Jurkat, Clone E6-1 (cell line): ENCODE data around the gene SYNPR.
A peak's percentile ranks its signal among the peaks of the same experiment; 100 is the strongest.

Experiments used
- DNase-seq: peaks from one replicate; pipeline ENCODE4 v3.0.0-alpha.2; 2011; ENCODE audit warnings: low read depth, low spot score
- H3K4me3 ChIP-seq: 2 replicates; pipeline ENCODE4 v1.5.1; 2011; ENCODE audit warnings: mild to moderate bottlenecking, low read length, control low read depth, moderate library complexity

The SYNPR gene

GRCh38 chr3:63295806-63296205, 17.7 kb downstream of the SYNPR start:
- DNase-seq = no peak
- H3K4me3 ChIP-seq = no peak overlapping the region

- DNase-seq = no peak
- H3K4me3 ChIP-seq = no peak overlapping the region
Measured at GRCh38 chr3:63296249-63296648, 18.1 kb downstream of the SYNPR start.

DNA sequence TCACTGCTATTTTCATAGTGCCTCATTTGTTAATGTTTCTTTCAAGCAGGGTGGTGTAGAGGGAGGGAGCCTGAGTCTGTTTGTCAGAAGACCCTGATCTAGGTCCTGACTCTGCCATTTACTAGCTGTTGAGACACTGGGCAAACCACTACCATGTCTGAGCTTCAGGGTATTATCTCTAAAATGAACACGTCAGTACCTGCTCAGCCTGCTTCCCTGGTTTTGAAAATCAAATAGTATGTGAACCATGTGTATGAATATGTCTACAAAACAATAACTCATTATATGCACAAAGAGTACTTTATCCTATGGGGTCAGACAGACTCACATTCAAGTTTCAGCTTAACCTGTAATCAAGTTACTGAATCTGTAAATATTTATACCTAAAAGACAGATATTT, 25.1 kb downstream of the SYNPR start:
- no peak overlapping the region for H3K4me3 ChIP-seq
- no peak for DNase-seq

GRCh38 chr3:63304421-63304820, 26.3 kb downstream of the SYNPR start:
- DNase-seq = no peak
- no peak overlapping the region for H3K4me3 ChIP-seq

DNA sequence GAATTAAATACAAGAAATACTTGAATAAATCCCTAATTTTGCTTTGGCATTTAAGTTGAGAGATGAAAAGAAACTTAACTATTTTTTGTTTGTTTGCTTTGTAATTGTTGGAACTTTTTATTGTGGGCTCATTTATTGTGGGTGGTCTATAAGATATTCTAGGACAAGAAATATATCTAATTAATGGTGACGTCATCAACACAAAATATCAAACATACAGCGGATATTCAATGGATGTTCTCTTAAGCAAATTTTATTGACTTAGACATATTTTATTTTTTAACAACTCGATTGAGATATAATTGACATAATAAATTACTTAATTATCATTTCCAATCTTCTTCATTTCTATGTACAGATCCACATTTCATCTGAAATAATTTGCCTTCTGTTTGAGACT, 30.0 kb downstream of the SYNPR start:
- H3K4me3 ChIP-seq = no peak overlapping the region
- no peak for DNase-seq

- no peak for DNase-seq
- H3K4me3 ChIP-seq = no peak overlapping the region
Measured at GRCh38 chr3:63309768-63310167, 31.7 kb downstream of the SYNPR start.

DNA sequence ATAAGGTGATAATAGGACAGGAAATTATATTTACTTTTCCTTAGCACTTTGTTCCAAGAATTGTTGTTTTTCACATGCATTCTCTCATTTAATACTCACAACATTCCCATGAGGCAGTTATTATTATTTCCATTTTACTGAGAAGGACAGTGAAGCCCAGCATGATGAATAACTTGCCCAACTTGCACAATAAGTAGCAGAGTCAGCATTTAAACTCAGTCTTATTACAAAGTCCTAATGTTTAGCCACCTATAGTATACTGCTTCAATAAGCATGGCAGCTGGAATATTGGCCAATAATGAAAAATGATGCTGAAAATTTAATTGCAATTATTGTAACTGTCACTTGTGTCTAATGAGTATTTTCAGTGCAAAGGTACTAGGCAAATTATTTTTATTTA, 45.7 kb downstream of the SYNPR start:
- H3K4me3 ChIP-seq = no peak overlapping the region
- DNase-seq = no peak

DNA sequence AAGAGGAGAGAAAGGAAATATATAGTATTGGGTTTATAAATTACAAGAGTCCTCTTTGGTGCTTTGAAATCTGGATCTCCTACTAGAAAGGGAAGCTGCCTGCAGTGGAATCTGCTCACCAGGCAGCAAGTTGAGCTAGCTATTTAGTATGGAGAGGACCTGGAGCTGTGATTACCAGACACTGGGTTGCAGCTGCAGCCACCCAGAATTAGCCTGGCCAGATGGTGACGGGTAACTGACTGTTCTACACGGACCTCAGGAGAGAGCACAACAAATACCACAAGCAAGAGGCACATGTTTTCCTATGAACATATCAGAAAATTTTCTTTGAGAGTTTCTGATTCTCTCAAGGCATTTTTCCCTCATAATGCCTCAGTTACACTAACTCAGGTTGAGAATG, 46.5 kb downstream of the SYNPR start:
- no peak for DNase-seq

GRCh38 chr3:63325386-63325785, 47.3 kb downstream of the SYNPR start:
- H3K4me3 ChIP-seq = no peak overlapping the region
- no peak for DNase-seq

More for the DNA sequence above, 46.5 kb downstream of the SYNPR start:
- no peak overlapping the region for H3K4me3 ChIP-seq

GRCh38 chr3:63328365-63328764, 50.3 kb downstream of the SYNPR start:
- DNase-seq = no peak
- H3K4me3 ChIP-seq = no peak overlapping the region

DNA sequence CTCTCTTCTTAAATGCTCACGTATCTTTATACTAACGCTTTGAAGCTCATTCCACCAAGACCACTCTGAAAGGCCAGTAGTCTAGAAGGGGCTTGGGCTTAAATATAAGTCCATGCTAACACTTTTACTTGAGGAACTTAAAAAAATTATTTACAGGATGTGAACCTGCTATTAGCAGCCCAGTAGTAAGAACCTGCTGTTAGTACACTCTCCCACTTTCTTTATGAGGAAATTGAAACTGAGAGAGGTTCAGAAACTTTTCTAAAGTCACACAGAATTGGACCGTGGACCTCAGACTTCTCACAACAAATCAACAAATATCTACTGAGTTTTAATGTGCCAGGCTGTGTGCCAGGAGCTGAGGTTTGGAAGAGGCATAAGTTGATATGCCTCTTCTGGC, 53.4 kb downstream of the SYNPR start:
- H3K4me3 ChIP-seq = no peak overlapping the region
- no peak for DNase-seq

DNA sequence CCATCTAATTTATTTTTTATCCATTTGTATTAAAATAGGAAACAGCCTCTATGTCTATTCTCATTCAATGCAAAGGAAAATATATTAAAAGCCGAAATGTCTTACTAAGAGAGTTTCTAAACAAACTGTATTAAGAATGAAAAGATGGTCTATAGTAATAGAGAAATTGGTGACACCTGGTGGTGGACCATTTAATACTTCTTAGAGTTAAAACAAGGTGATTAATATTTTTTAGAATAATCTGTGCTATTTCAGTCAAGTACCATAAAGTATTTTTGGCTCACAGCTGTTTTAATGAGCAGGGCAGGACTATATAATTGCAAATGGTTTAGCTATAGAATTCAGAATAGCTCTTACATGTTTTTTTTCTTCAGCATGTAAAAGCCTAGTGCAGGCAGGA, 55.7 kb downstream of the SYNPR start:
- peak; percentile 5 for DNase-seq
- no peak overlapping the region for H3K4me3 ChIP-seq

GRCh38 chr3:63338351-63338750, 60.2 kb downstream of the SYNPR start:
- no peak overlapping the region for H3K4me3 ChIP-seq
- no peak for DNase-seq

- H3K4me3 ChIP-seq = no peak overlapping the region
- peak; percentile 86 for DNase-seq
Measured at GRCh38 chr3:63343674-63344073, 65.6 kb downstream of the SYNPR start.

- DNase-seq = no peak
- H3K4me3 ChIP-seq = no peak overlapping the region
Measured at GRCh38 chr3:63344661-63345060, 66.6 kb downstream of the SYNPR start.

GRCh38 chr3:63349583-63350573, 71.8 kb downstream of the SYNPR start:
- H3K4me3 ChIP-seq = no peak overlapping the region
- DNase-seq = peak; percentile 41

DNA sequence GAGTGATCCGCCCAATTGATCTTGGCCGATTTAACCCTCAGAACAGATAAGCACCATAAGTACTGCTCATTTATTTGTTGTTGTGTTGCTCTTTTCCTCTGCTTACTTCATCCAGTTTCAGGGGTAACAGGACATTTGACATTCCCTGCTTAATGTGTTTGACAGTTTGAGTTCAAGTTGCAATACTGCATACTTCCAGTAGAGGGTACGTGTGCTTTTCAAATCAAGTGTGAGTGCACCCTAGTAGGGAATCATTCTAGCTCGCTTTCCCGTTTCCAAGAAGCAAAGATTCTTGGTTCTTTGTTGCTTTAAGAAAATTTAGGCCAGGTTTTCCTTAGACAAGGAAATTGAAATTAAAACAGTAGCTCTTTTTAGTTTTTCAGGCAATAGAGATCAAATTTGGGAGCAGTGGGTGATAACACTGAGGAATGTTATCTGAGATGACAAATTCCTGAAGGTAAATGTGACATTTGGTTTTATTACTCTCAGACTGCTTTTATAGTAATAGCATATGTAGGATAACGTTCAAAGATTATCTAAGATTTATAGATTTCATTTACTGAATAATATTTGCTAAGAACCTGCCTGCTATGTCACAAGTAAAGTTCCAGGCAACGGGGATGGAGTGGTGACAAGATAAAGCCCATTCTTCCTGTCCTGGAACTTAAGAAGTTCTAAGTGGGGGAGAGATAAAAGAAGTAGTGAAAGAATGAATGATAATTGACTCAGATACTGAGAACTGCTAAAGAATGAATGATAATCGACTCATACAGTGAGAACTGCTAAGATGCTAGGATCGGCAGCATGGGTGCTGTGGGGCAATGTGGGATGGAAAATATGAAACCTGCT, 73.3 kb downstream of the SYNPR start:
- DNase-seq = peak; percentile 54
- no peak overlapping the region for H3K4me3 ChIP-seq

GRCh38 chr3:63352008-63352279, 73.8 kb downstream of the SYNPR start:
- H3K4me3 ChIP-seq = no peak overlapping the region
- DNase-seq = no peak

DNA sequence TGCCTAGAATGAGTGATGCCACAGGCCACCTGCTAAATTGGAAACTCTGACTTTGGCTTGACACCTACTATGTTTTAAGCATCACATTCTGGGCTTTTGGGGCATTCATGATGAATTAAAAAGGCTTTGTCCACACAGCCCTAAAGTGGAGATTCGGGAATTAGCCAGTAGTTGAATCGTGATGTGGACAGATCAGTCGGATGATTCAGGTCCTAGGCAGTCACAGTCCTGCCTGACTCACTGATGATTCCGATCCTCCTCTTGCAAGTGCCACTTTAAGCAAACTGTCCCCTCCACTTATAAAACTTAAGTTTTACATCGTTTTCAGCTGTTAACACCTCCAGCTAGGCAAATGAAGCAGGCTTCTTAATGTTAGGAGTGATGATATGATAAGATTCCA, 75.3 kb downstream of the SYNPR start:
- DNase-seq = no peak
- no peak overlapping the region for H3K4me3 ChIP-seq

DNA sequence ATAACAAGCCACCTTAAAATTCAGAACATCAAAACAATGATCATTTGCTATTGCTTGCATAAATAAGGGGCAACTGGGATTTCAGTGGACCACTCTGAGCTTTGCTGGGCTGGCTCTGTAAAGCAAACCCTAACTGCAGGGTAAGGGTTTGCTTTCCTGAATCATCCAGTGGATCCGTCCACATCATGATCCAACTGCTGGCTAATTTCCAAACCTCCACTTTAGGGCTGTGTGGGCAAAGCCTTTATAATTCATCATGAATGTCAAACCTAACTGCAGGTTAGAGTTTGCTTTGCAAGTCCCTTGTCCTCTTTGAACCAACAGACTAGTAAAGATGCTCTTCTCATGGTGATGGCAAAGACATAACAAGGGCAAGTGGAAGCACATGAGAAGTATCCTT, 76.1 kb downstream of the SYNPR start:
- DNase-seq = no peak
- no peak overlapping the region for H3K4me3 ChIP-seq
